HEK293T (cell line): ENCODE data around the gene JPT2.
"Not testable (repeated sequence)": the region's sequence is repeated elsewhere in the genome, so short reads cannot be mapped to it uniquely, and the experiment has no call there.

Source experiments
- FOXA1 ChIP-seq: fragments of 450-650 bp; IDR thresholded peaks from 2 replicates; pipeline ENCODE4 v1.6.1; 2016; ENCODE audit warnings: mild to moderate bottlenecking
- FOXK2 ChIP-seq: fragments of 450-650 bp; IDR thresholded peaks from 2 replicates; pipeline ENCODE4 v1.6.1; 2016; ENCODE audit warnings: mild to moderate bottlenecking
- SUZ12 ChIP-seq: fragments of 450-650 bp; IDR thresholded peaks from 2 replicates; pipeline ENCODE4 v1.6.1; 2016; ENCODE audit warnings: mild to moderate bottlenecking

DNA sequence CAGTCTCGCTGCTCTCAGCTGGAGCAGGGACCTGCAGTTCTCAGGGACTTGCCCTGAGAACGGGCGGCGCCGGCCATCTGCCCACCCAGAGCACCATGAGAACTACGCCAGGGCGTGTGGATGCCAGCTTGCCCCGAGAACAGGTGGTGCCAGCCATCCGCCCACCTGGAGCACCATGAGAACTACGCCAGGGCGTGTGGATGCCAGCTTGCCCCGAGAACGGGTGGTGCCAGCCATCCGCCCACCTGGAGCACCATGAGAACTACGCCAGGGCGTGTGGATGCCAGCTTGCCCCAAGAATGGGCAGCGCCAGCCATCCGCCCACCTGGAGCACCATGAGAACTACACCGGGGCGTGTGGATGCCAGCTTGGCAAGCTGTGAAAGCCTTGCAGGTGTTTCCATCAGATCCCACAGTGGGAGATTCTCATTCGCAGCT is 54.5 kb downstream of the JPT2 start:
- TF ChIP-seq SUZ12, FOXA1, FOXK2: not testable (repeated sequence)
